H9 (cell line): ENCODE measurements around the gene TRIL. TPM values are rescaled to one million over a fixed set of nuclear protein-coding genes. Genes with fewer than 3 reads are reported as not detected.

Experiments used
- DNase-seq: peaks from one replicate; pipeline ENCODE4 v3.0.0-alpha.2; 2017
- H2AFZ ChIP-seq: one replicate; pipeline ENCODE4 v1.6.1; 2013; ENCODE audit warnings: mild to moderate bottlenecking, low read length, control low read depth, moderate library complexity
- H2AK5ac ChIP-seq: 2 replicates; pipeline ENCODE4 v1.6.1; 2013; ENCODE audit warnings: low read length, control low read depth, mixed read lengths; ENCODE audit not compliant: insufficient read length
- H2BK120ac ChIP-seq: one replicate; pipeline ENCODE4 v1.6.1; 2013; ENCODE audit warnings: low read depth, mild to moderate bottlenecking, low read length, control low read depth, inconsistent platforms; ENCODE audit not compliant: poor library complexity, severe bottlenecking
- H2BK12ac ChIP-seq: 2 replicates; pipeline ENCODE4 v1.6.1; 2013; ENCODE audit warnings: low read length, control low read depth, mixed read lengths, low read depth; ENCODE audit not compliant: insufficient read length
- H2BK15ac ChIP-seq: 2 replicates; pipeline ENCODE4 v1.6.1; 2013; ENCODE audit warnings: low read depth, low read length, control low read depth
- H2BK20ac ChIP-seq: one replicate; pipeline ENCODE4 v1.6.1; 2013; ENCODE audit warnings: low read depth, mild to moderate bottlenecking, low read length, control low read depth, inconsistent platforms; ENCODE audit not compliant: poor library complexity, severe bottlenecking
- H2BK5ac ChIP-seq: 2 replicates; pipeline ENCODE4 v1.6.1; 2013; ENCODE audit warnings: low read length, control low read depth, mixed read lengths; ENCODE audit not compliant: insufficient read length
- H3K14ac ChIP-seq: 2 replicates; pipeline ENCODE4 v1.6.1; 2013; ENCODE audit warnings: low read length, control low read depth; ENCODE audit not compliant: insufficient read depth
- H3K18ac ChIP-seq: 2 replicates; pipeline ENCODE4 v1.6.1; 2013; ENCODE audit warnings: low read depth, mild to moderate bottlenecking, mixed read lengths, low read length, control low read depth; ENCODE audit not compliant: insufficient read length
- H3K23ac ChIP-seq: 2 replicates; pipeline ENCODE4 v1.6.1; 2013; ENCODE audit warnings: low read length, control low read depth, mixed read lengths, low read depth; ENCODE audit not compliant: insufficient read length
- H3K23me2 ChIP-seq: 2 replicates; pipeline ENCODE4 v1.6.1; 2013; ENCODE audit warnings: low read depth, mild to moderate bottlenecking, mixed read lengths, low read length, control low read depth; ENCODE audit not compliant: insufficient read length, poor library complexity, severe bottlenecking
- H3K27ac ChIP-seq: 2 replicates; pipeline ENCODE4 v1.5.1; 2013; ENCODE audit warnings: low read length, control low read depth, mixed read lengths, low read depth; ENCODE audit not compliant: insufficient read length
- H3K27me3 ChIP-seq: 2 replicates; pipeline ENCODE4 v1.6.1; 2013; ENCODE audit warnings: low read length, control low read depth, inconsistent platforms; ENCODE audit not compliant: insufficient read depth
- H3K4ac ChIP-seq: 2 replicates; pipeline ENCODE4 v1.6.1; 2013; ENCODE audit warnings: low read depth, mild to moderate bottlenecking, control low read depth, inconsistent platforms, low read length, moderate library complexity
- H3K4me1 ChIP-seq: 2 replicates; pipeline ENCODE4 v1.6.1; 2013; ENCODE audit warnings: low read length, control low read depth, inconsistent platforms; ENCODE audit not compliant: insufficient read depth
- H3K4me2 ChIP-seq: 2 replicates; pipeline ENCODE4 v1.6.1; 2013; ENCODE audit warnings: low read length, control low read depth, mixed read lengths; ENCODE audit not compliant: insufficient read length, insufficient read depth
- H3K56ac ChIP-seq: 2 replicates; pipeline ENCODE4 v1.6.1; 2013; ENCODE audit warnings: low read depth, mild to moderate bottlenecking, mixed read lengths, low read length, control low read depth; ENCODE audit not compliant: insufficient read length
- H3K79me1 ChIP-seq: 2 replicates; pipeline ENCODE4 v1.6.1; 2013; ENCODE audit warnings: low read depth, mild to moderate bottlenecking, moderate library complexity, low read length, control low read depth, inconsistent platforms; ENCODE audit not compliant: insufficient read depth, poor library complexity, severe bottlenecking
- H3K79me2 ChIP-seq: 2 replicates; pipeline ENCODE4 v1.6.1; 2013; ENCODE audit warnings: low read length, control low read depth, inconsistent platforms; ENCODE audit not compliant: insufficient read depth
- H3K9ac ChIP-seq: 2 replicates; pipeline ENCODE4 v1.6.1; 2013; ENCODE audit warnings: low read length, control low read depth, mixed read lengths; ENCODE audit not compliant: insufficient read length; ENCODE audit errors: extremely low read depth
- H3K9me3 ChIP-seq: one replicate; pipeline ENCODE4 v1.6.1; 2013; ENCODE audit warnings: low read depth, low read length, inconsistent platforms; ENCODE audit not compliant: control insufficient read depth
- H3T11ph ChIP-seq: one replicate; pipeline ENCODE4 v1.6.1; 2013; ENCODE audit warnings: mild to moderate bottlenecking, low read length, control low read depth, inconsistent platforms
- H4K20me1 ChIP-seq: one replicate; pipeline ENCODE4 v1.6.1; 2013; ENCODE audit not compliant: control insufficient read depth, insufficient read length, insufficient read depth
- H4K5ac ChIP-seq: 2 replicates; pipeline ENCODE4 v1.6.1; 2013; ENCODE audit warnings: low read depth, mild to moderate bottlenecking, mixed read lengths, low read length, control low read depth; ENCODE audit not compliant: insufficient read length
- H4K8ac ChIP-seq: replicated peaks from 2 replicates; pipeline ENCODE4 v1.6.1; 2013; ENCODE audit warnings: low read length, control low read depth, mixed read lengths, low read depth; ENCODE audit not compliant: insufficient read length
- H4K91ac ChIP-seq: 2 replicates; pipeline ENCODE4 v1.6.1; 2013; ENCODE audit warnings: low read depth, mild to moderate bottlenecking, moderate library complexity, mixed read lengths, low read length, control low read depth; ENCODE audit not compliant: insufficient read length
- H3K27ac Mint-ChIP-seq, 3 experiments: 2 replicates in 2 of 3; 3 replicates in 1 of 3; pipeline ENCODE4 v1.8.0; 2020 to 2021; ENCODE audit warnings: mixed read lengths in 3 of 3, mild to moderate bottlenecking in 1 of 3, moderate library complexity in 1 of 3
- H3K27me3 Mint-ChIP-seq: 2 replicates; pipeline ENCODE4 v1.8.0; 2021; ENCODE audit warnings: low read depth, mild to moderate bottlenecking, moderate library complexity, mixed read lengths
- H3K36me3 Mint-ChIP-seq, 3 experiments: 2 replicates in 2 of 3; 3 replicates in 1 of 3; pipeline ENCODE4 v1.8.0; 2020 to 2021; ENCODE audit warnings: low read depth in 3 of 3, mixed read lengths in 3 of 3; ENCODE audit not compliant: insufficient read depth in 1 of 3
- H3K4me1 Mint-ChIP-seq, 2 experiments: 2 replicates each; pipeline ENCODE4 v1.8.0; 2020; ENCODE audit warnings: mixed read lengths in 2 of 2
- H3K4me3 Mint-ChIP-seq, 2 experiments: 2 replicates in 1 of 2; 3 replicates in 1 of 2; pipeline ENCODE4 v1.8.0; 2020 to 2021; ENCODE audit warnings: mild to moderate bottlenecking in 2 of 2, mixed read lengths in 2 of 2, moderate library complexity in 1 of 2
- H3K9me3 Mint-ChIP-seq, 2 experiments: 2 replicates in 1 of 2; 3 replicates in 1 of 2; pipeline ENCODE4 v1.8.0; 2020; ENCODE audit warnings: mild to moderate bottlenecking in 2 of 2, mixed read lengths in 2 of 2, moderate library complexity in 1 of 2
- WGBS: extraction: QIAGEN DNeasy Blood & Tissue Kit; methylation state at CpG from one replicate; pipeline ENCODE4 v1.1.7; 2013; ENCODE audit warnings: missing lambda C conversion rate, low lambda C conversion rate, mixed read lengths; ENCODE audit not compliant: insufficient read length; ENCODE audit errors: extremely low coverage; 5-methylcytosine and 5-hydroxymethylcytosine counted together
- total RNA-seq: library from RNA; stranded (reverse); gene quantifications from 2 replicates; pipeline ENCODE4 v1.2.1, GENCODE V29; 2021
- TF ChIP-seq, protein P1 (sequence below): fragments of 200-600 bp; sonication (generic); conservative IDR thresholded peaks from 3 replicates; pipeline ENCODE4 v1.8.0; 2021; ENCODE audit warnings: antibody characterized with exemption, mild to moderate bottlenecking

The TRIL gene
- total RNA-seq, 1 experiment from 2014 or later = 3.1 TPM

DNA sequence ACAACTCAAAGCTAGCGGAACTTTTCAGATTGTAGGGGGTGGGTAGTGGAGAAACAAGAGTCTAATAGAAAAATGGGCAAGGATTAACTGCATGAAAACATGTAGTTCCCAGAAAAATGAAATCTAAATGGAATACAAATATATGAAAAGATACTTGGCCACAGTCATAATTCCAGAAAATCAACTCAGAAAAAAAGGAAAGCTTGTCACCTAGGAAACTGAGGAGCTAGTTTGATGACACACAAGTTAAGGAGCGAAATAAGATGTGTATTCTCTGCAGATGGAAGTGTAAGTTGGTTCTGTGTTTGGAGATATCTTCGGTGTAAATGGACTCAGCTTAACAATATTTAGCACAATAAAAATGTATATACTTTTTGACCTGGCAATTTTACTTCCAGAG is 52.7 kb downstream of the TRIL start:
- TF ChIP-seq, protein P1, sequence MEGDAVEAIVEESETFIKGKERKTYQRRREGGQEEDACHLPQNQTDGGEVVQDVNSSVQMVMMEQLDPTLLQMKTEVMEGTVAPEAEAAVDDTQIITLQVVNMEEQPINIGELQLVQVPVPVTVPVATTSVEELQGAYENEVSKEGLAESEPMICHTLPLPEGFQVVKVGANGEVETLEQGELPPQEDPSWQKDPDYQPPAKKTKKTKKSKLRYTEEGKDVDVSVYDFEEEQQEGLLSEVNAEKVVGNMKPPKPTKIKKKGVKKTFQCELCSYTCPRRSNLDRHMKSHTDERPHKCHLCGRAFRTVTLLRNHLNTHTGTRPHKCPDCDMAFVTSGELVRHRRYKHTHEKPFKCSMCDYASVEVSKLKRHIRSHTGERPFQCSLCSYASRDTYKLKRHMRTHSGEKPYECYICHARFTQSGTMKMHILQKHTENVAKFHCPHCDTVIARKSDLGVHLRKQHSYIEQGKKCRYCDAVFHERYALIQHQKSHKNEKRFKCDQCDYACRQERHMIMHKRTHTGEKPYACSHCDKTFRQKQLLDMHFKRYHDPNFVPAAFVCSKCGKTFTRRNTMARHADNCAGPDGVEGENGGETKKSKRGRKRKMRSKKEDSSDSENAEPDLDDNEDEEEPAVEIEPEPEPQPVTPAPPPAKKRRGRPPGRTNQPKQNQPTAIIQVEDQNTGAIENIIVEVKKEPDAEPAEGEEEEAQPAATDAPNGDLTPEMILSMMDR = no peak
- Histone ChIP-seq H3K79me1 (no peaks in the 10 kb centered on the region), H2BK120ac (no peak overlapping the region), H4K91ac (no peak overlapping the region), H2BK20ac (no peak overlapping the region), H4K5ac (no peak overlapping the region), H3K4me1 (peaks cover 2% of the 10 kb centered on the region; the same call in 1 of the 2 replicates), H4K20me1 (no peaks in the 10 kb centered on the region), H3K9me3 (no peaks in the 10 kb centered on the region), H3K4ac (no peak overlapping the region), H2AFZ (no peak overlapping the region), H3K4me2 (no peak overlapping the region), H2AK5ac (no peak overlapping the region), H4K8ac (no peak overlapping the region), H3K56ac (no peak overlapping the region), H3K14ac (no peak overlapping the region), H3T11ph (no peak overlapping the region), H3K27ac (no peak overlapping the region), H3K79me2 (no peaks in the 10 kb centered on the region), H3K23me2 (no peaks in the 10 kb centered on the region), H2BK12ac (no peak overlapping the region), H3K18ac (no peak overlapping the region), H3K27me3 (no peaks in the 10 kb centered on the region), H3K23ac (no peak overlapping the region), H3K9ac (no peak overlapping the region), H2BK5ac (no peak overlapping the region), H2BK15ac (no peak overlapping the region)
- Mint-ChIP-seq H3K27ac (no peak overlapping the region), H3K9me3 (no peaks in the 10 kb centered on the region; a peak in 1 of 5 replicates), H3K4me1 (peaks cover 29 to 40% of the 10 kb centered on the region in 2 experiments), H3K4me3 (no peak overlapping the region), H3K36me3 (no peaks in the 10 kb centered on the region), H3K27me3 (no peaks in the 10 kb centered on the region)
- no CpG with 5 or more reads among the region's 3 CpGs for WGBS
- DNase-seq = no peak
